Mesenchymal stem cell (in vitro differentiated cells and primary cell): Measurements from ENCODE around the gene CUEDC1.

Experiments
- DNase-seq: peaks from one replicate; pipeline ENCODE4 v3.0.0-alpha.2; 2013
- H2AFZ ChIP-seq: one replicate; pipeline ENCODE4 v1.6.1; 2013; ENCODE audit warnings: low read depth, mild to moderate bottlenecking, control low read depth, inconsistent platforms, low read length, moderate library complexity
- H2AK5ac ChIP-seq: 2 replicates; pipeline ENCODE4 v1.6.1; 2013; ENCODE audit warnings: low read length, moderate library complexity, mild to moderate bottlenecking, inconsistent platforms; ENCODE audit not compliant: severe bottlenecking
- H2BK120ac ChIP-seq: one replicate; pipeline ENCODE4 v1.6.1; 2013; ENCODE audit warnings: low read depth, mild to moderate bottlenecking, inconsistent platforms, low read length, moderate library complexity
- H2BK12ac ChIP-seq, 2 experiments: one replicate each; pipeline ENCODE4 v1.6.1; 2013; ENCODE audit warnings: inconsistent platforms in 2 of 2, low read length in 2 of 2, mild to moderate bottlenecking in 2 of 2, moderate library complexity in 2 of 2, control low read depth in 1 of 2
- H2BK15ac ChIP-seq: one replicate; pipeline ENCODE4 v1.6.1; 2013; ENCODE audit warnings: mild to moderate bottlenecking, low read depth, inconsistent platforms; ENCODE audit not compliant: poor library complexity, severe bottlenecking
- H2BK5ac ChIP-seq: 2 replicates; pipeline ENCODE4 v1.6.1; 2013; ENCODE audit warnings: low read depth, mild to moderate bottlenecking, low read length, control low read depth, inconsistent platforms; ENCODE audit not compliant: poor library complexity, severe bottlenecking
- H3K14ac ChIP-seq, 2 experiments: one replicate each; pipeline ENCODE4 v1.6.1; 2013; ENCODE audit warnings: inconsistent platforms in 2 of 2, low read length in 2 of 2, control low read depth in 1 of 2, mild to moderate bottlenecking in 1 of 2, moderate library complexity in 1 of 2
- H3K18ac ChIP-seq, 2 experiments: one replicate each; pipeline ENCODE4 v1.6.1; 2013; ENCODE audit warnings: inconsistent platforms in 2 of 2, low read length in 2 of 2, control low read depth in 1 of 2, low read depth in 1 of 2, mild to moderate bottlenecking in 1 of 2
- H3K23ac ChIP-seq, 2 experiments: one replicate each; pipeline ENCODE4 v1.6.1; 2013; ENCODE audit warnings: inconsistent platforms in 2 of 2, low read length in 2 of 2, mild to moderate bottlenecking in 2 of 2, moderate library complexity in 2 of 2, control low read depth in 1 of 2
- H3K27ac ChIP-seq: 2 replicates; pipeline ENCODE4 v1.5.1; 2013; ENCODE audit warnings: mild to moderate bottlenecking, moderate library complexity, low read length, control low read depth, inconsistent platforms; ENCODE audit not compliant: poor library complexity, severe bottlenecking
- H3K27me3 ChIP-seq, 2 experiments: 2 replicates each; pipeline versions ENCODE4 v1.6.1 to v1.7.0; 2013; ENCODE audit warnings: low read length in 2 of 2, mild to moderate bottlenecking in 2 of 2, moderate library complexity in 2 of 2, control low read depth in 1 of 2, inconsistent platforms in 1 of 2; ENCODE audit not compliant: control insufficient read depth in 1 of 2, insufficient read depth in 1 of 2
- H3K36me3 ChIP-seq, 2 experiments: 2 replicates each; pipeline versions ENCODE4 v1.6.1 to v1.7.0; 2013; ENCODE audit warnings: low read length in 2 of 2, control low read depth in 1 of 2, inconsistent platforms in 1 of 2, low read depth in 1 of 2, mild to moderate bottlenecking in 1 of 2; ENCODE audit not compliant: insufficient read depth in 2 of 2, control insufficient read depth in 1 of 2
- H3K4ac ChIP-seq, 2 experiments: one replicate each; pipeline ENCODE4 v1.6.1; 2013; ENCODE audit warnings: inconsistent platforms in 2 of 2, low read length in 2 of 2, mild to moderate bottlenecking in 2 of 2, moderate library complexity in 2 of 2, control low read depth in 1 of 2, low read depth in 1 of 2
- H3K4me1 ChIP-seq: 2 replicates; pipeline ENCODE4 v1.6.1; 2013; ENCODE audit warnings: low read depth, low read length, control low read depth; ENCODE audit not compliant: control insufficient read depth, insufficient read depth
- H3K4me2 ChIP-seq: 2 replicates; pipeline ENCODE4 v1.6.1; 2013; ENCODE audit warnings: low read length, mild to moderate bottlenecking, inconsistent platforms; ENCODE audit not compliant: poor library complexity, severe bottlenecking
- H3K4me3 ChIP-seq, 2 experiments: 2 replicates each; pipeline versions ENCODE4 v1.5.1 to v1.7.0; 2013; ENCODE audit warnings: low read length in 2 of 2, mild to moderate bottlenecking in 2 of 2, control low read depth in 1 of 2, low read depth in 1 of 2; ENCODE audit not compliant: insufficient read depth in 1 of 2
- H3K79me1 ChIP-seq: replicated peaks from 2 replicates; pipeline ENCODE4 v1.6.1; 2013; ENCODE audit warnings: mild to moderate bottlenecking, control low read depth, low read length, inconsistent platforms; ENCODE audit not compliant: poor library complexity, severe bottlenecking
- H3K9ac ChIP-seq: 2 replicates; pipeline ENCODE4 v1.7.0; 2013; ENCODE audit warnings: mild to moderate bottlenecking, low read length, moderate library complexity
- H3K9me3 ChIP-seq: 2 replicates; pipeline ENCODE4 v1.7.0; 2013; ENCODE audit warnings: mild to moderate bottlenecking, low read length; ENCODE audit not compliant: control insufficient read depth
- H4K8ac ChIP-seq: one replicate; pipeline ENCODE4 v1.6.1; 2013; ENCODE audit warnings: inconsistent platforms, mild to moderate bottlenecking, low read length, moderate library complexity
- H4K91ac ChIP-seq: one replicate; pipeline ENCODE4 v1.6.1; 2013; ENCODE audit warnings: mild to moderate bottlenecking, low read length, inconsistent platforms
- WGBS: methylation state at CpG from one replicate; pipeline ENCODE4 v1.1.7; 2013; ENCODE audit warnings: mixed read lengths; 5-methylcytosine and 5-hydroxymethylcytosine counted together

CUEDC1 gene

DNA sequence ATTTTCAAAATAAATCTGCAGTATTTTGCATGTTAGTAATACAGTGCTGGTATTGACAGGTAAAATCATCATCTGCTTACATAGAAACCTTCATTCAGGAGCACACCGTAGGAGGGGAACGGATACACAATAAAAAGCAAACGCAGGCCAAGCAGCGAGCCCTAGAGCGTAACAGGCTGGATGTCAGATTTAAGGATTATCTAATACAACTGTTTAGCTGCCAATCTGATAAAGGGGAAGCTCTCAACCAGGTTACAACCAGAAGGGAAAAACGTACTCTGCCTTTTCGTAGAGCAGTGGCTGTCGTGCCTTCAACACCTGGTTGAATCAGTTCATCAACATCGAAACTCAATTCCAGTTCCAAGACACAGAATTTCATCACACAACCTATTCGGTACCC lies 16.4 kb upstream of the CUEDC1 start:
- no peaks in the 10 kb centered on the region for H3K9me3 ChIP-seq
- no peak overlapping the region for H3K27ac ChIP-seq
- H4K91ac ChIP-seq = no peak overlapping the region
- no peaks in the 10 kb centered on the region for H3K27me3 ChIP-seq
- H3K14ac ChIP-seq = no peak overlapping the region
- no peak overlapping the region for H2BK120ac ChIP-seq
- H2BK12ac ChIP-seq = no peak overlapping the region
- no peak overlapping the region for H2AK5ac ChIP-seq
- no peak overlapping the region for H3K4me2 ChIP-seq
- no peak overlapping the region for H2AFZ ChIP-seq
- WGBS = 97% methylated on average over 9 of the region's 10 CpGs
- no peak overlapping the region for H3K9ac ChIP-seq
- DNase-seq = no peak
- H3K4me1 ChIP-seq = peaks cover 12% of the 10 kb centered on the region
- no peak overlapping the region for H3K23ac ChIP-seq
- H3K18ac ChIP-seq = no peak overlapping the region
- H2BK15ac ChIP-seq = no peak overlapping the region
- no peak overlapping the region for H2BK5ac ChIP-seq
- H3K36me3 ChIP-seq = peaks cover 11 to 50% of the 10 kb centered on the region in 2 experiments
- no peak overlapping the region for H4K8ac ChIP-seq
- peaks cover 12% of the 10 kb centered on the region for H3K79me1 ChIP-seq
- H3K4me3 ChIP-seq = no peak overlapping the region
- H3K4ac ChIP-seq = no peak overlapping the region

DNA sequence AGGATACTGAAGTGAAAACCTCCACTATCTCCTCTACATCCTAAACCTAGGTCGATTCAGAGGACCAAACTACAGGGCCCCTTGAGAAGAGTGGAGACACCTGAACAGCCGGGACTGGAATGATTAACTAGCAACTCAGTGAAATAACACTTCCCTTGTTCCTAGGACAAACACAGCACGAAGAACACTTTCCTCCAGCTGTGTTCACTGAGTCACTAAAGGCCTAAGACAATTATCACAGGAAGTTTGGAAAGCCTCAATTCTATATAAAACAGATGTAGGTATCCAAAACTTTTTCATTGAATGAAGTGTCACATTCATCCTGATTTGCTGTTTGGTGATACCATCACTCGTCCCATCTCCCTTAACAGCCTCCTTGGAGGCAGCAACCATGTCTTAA lies 15.5 kb upstream of the CUEDC1 start:
- no peak overlapping the region for H3K4ac ChIP-seq
- 43% methylated on average over 4 of the region's 4 CpGs for WGBS
- H3K79me1 ChIP-seq = peaks cover 9% of the 10 kb centered on the region
- H3K18ac ChIP-seq = no peak overlapping the region
- no peak overlapping the region for H3K14ac ChIP-seq
- peaks cover 8 to 41% of the 10 kb centered on the region in 2 experiments for H3K36me3 ChIP-seq
- peak overlapping the region; percentile 63 for H3K27ac ChIP-seq
- H3K9me3 ChIP-seq = no peaks in the 10 kb centered on the region
- no peak for DNase-seq
- no peak overlapping the region for H4K8ac ChIP-seq
- no peak overlapping the region for H2BK5ac ChIP-seq
- H3K4me1 ChIP-seq = peaks cover 10% of the 10 kb centered on the region
- no peak overlapping the region for H3K23ac ChIP-seq
- H3K9ac ChIP-seq = peak overlapping the region; percentile 42
- H3K4me2 ChIP-seq = no peak overlapping the region
- H3K27me3 ChIP-seq = no peaks in the 10 kb centered on the region
- no peak overlapping the region for H2BK12ac ChIP-seq
- H2BK120ac ChIP-seq = no peak overlapping the region
- no peak overlapping the region for H4K91ac ChIP-seq
- no peak overlapping the region for H3K4me3 ChIP-seq
- H2BK15ac ChIP-seq = no peak overlapping the region
- no peak overlapping the region for H2AK5ac ChIP-seq
- no peak overlapping the region for H2AFZ ChIP-seq

DNA sequence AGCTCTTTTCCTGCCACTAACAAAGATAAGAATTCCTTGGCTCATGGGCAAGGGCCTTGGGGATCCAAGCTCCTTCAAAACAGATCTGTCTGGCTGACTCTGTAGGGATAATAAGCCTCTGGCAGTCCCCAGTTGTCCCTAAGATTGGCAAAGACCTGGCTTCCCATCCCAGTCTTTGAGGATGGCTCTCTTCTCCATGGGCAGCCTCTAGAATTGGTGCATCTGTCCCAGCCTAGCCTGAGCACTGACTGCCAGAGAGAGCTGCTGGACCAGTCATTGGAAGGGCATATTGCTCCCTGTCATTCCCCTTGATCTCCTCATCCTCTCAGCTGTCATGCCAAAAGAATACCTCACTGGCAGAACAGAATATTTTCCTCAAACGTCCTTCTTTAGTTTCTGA lies 13.2 kb upstream of the CUEDC1 start:
- Histone ChIP-seq H3K4me1 (peaks cover 7% of the 10 kb centered on the region), H2AFZ (no peak overlapping the region)
- WGBS = 20% methylated on average over 1 of the region's 1 CpG

DNA sequence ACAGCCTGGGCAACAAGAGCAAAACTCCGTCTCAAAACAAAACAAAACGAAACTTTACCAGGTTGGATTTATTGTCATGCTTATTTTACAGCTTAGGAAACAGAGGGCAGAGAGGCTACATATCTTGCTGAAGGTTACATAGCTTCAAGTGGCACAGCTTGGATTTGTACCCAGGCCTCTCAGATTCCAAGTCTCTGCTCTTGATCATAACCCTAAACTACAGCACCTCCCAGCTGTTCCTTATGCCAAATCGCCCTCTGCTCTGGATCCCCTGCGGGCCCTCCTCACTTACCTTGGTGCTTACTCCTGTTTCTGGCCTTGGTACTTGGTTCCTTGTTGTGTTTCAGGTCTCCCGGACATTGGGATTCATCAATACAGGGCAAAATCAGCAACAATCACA lies 11.7 kb upstream of the CUEDC1 start:
- H3K9ac ChIP-seq = no peak overlapping the region
- no peak overlapping the region for H2BK15ac ChIP-seq
- no peak overlapping the region for H3K4me3 ChIP-seq
- no peak overlapping the region for H2BK5ac ChIP-seq
- H2AFZ ChIP-seq = no peak overlapping the region
- DNase-seq = no peak
- no peak overlapping the region for H2BK12ac ChIP-seq
- no peak overlapping the region for H3K27ac ChIP-seq
- no peak overlapping the region for H3K14ac ChIP-seq
- no peaks in the 10 kb centered on the region for H3K9me3 ChIP-seq
- WGBS = 81% methylated on average over 4 of the region's 5 CpGs
- H3K23ac ChIP-seq = no peak overlapping the region
- H3K36me3 ChIP-seq = peaks cover 0 to 5% of the 10 kb centered on the region in 2 experiments
- peaks cover 7% of the 10 kb centered on the region for H3K4me1 ChIP-seq
- no peaks in the 10 kb centered on the region for H3K27me3 ChIP-seq
- no peak overlapping the region for H3K4me2 ChIP-seq
- no peak overlapping the region for H2BK120ac ChIP-seq
- no peak overlapping the region for H3K4ac ChIP-seq
- H4K91ac ChIP-seq = no peak overlapping the region
- H3K18ac ChIP-seq = no peak overlapping the region
- no peaks in the 10 kb centered on the region for H3K79me1 ChIP-seq
- no peak overlapping the region for H2AK5ac ChIP-seq
- no peak overlapping the region for H4K8ac ChIP-seq

More for the DNA sequence above, 13.2 kb upstream of the CUEDC1 start:
- no peak overlapping the region for H2BK120ac ChIP-seq
- H3K27ac ChIP-seq = no peak overlapping the region
- no peaks in the 10 kb centered on the region for H3K27me3 ChIP-seq
- no peak overlapping the region for H3K4me3 ChIP-seq
- no peak overlapping the region for H2BK5ac ChIP-seq
- no peak overlapping the region for H2BK15ac ChIP-seq
- no peak overlapping the region for H3K4me2 ChIP-seq
- no peak overlapping the region for H4K8ac ChIP-seq
- peaks cover 3 to 20% of the 10 kb centered on the region in 2 experiments for H3K36me3 ChIP-seq
- H3K23ac ChIP-seq = no peak overlapping the region
- H2AK5ac ChIP-seq = no peak overlapping the region
- no peaks in the 10 kb centered on the region for H3K9me3 ChIP-seq
- no peak overlapping the region for H4K91ac ChIP-seq
- no peak for DNase-seq
- no peak overlapping the region for H3K18ac ChIP-seq
- peaks cover 3% of the 10 kb centered on the region for H3K79me1 ChIP-seq
- H3K14ac ChIP-seq = no peak overlapping the region
- H3K9ac ChIP-seq = no peak overlapping the region
- H3K4ac ChIP-seq = no peak overlapping the region
- no peak overlapping the region for H2BK12ac ChIP-seq
